HEK293 (cell line): ENCODE data around the gene PLPP7.

Experiments used
- CTCF ChIP-seq: fragments of 450-650 bp; formaldehyde crosslinking; IDR thresholded peaks from 2 replicates; pipeline ENCODE4 v1.5.1; 2016; ENCODE audit warnings: missing biosample characterization, missing genetic modification characterization
- ZNF274 ChIP-seq, 2 experiments: fragments of 200-500 bp in 1 of 2; fragments of 450-650 bp in 1 of 2; sonication (Bioruptor generic) in 1 of 2; formaldehyde crosslinking in 1 of 2; IDR thresholded peaks; 2 replicates each; pipeline versions ENCODE4 v1.5.1 to v1.6.1; 2014 to 2016; ENCODE audit warnings: borderline replicate concordance in 1 of 2, inconsistent platforms in 1 of 2, low read length in 1 of 2, missing biosample characterization in 1 of 2, missing genetic modification characterization in 1 of 2
- ZNF473 ChIP-seq: fragments of 450-650 bp; formaldehyde crosslinking; IDR thresholded peaks from 2 replicates; pipeline ENCODE4 v1.5.1; 2017; ENCODE audit warnings: missing biosample characterization, missing genetic modification characterization
- ZNF513 ChIP-seq: fragments of 450-650 bp; IDR thresholded peaks from 2 replicates; pipeline ENCODE4 v1.5.1; 2018; ENCODE audit warnings: missing biosample characterization, missing genetic modification characterization

GRCh38 chr9:131319486-131319885 is 30.0 kb downstream of the PLPP7 start:
- no peak for TF ChIP-seq CTCF (tag by site-specific recombination)
- TF ChIP-seq ZNF513 (tag by site-specific recombination), result no peak
- TF ChIP-seq ZNF274 (IDR thresholded peaks at IDR 0.05; ENCODE audit: low read length), result no peak
- no peak for TF ChIP-seq ZNF274 (tag by site-specific recombination; IDR thresholded peaks at IDR 0.05; ENCODE audit: borderline replicate concordance)
- TF ChIP-seq ZNF473 (tag by site-specific recombination), result no peak
